Heart left ventricle (tissue), 16 donors: ENCODE data around the gene HYAL2. TPM values are rescaled to one million over a fixed set of nuclear protein-coding genes. Genes with fewer than 3 reads are reported as not detected.

Experiments used
- ATAC-seq, 4 donors: fragments of 200-7000 bp; cut with Tn5 transposase; one replicate each; pipeline ENCODE4 v1.9.1; 2020 to 2022; ENCODE audit warnings: moderate library complexity in 4 of 4, mild to moderate bottlenecking in 3 of 4, moderate number of reproducible peaks in 1 of 4
- DNase-seq, 5 donors: peaks; one replicate each; pipeline ENCODE4 v3.0.0-alpha.2; 2020
- H3K27ac ChIP-seq, 12 donors: fragments of 200-600 bp; sonication (generic) in 4 of 12; one replicate each; pipeline versions ENCODE4 v1.5.0 to v1.8.0; 2016 to 2022; ENCODE audit warnings: mild to moderate bottlenecking in 2 of 12
- H3K27me3 ChIP-seq, 9 donors: fragments of 200-600 bp; sonication (generic) in 2 of 9; one replicate each; pipeline versions ENCODE4 v1.5.1 to v1.8.0; 2016 to 2022; ENCODE audit warnings: mild to moderate bottlenecking in 3 of 9
- H3K36me3 ChIP-seq, 9 donors: fragments of 200-600 bp; sonication (generic) in 2 of 9; one replicate each; pipeline versions ENCODE4 v1.5.0 to v1.8.0; 2018 to 2022; ENCODE audit warnings: mild to moderate bottlenecking in 2 of 9
- H3K4me1 ChIP-seq, 12 donors: fragments of 200-600 bp; sonication (generic) in 4 of 12; one replicate each; pipeline versions ENCODE4 v1.5.0 to v1.8.0; 2016 to 2022; ENCODE audit warnings: mild to moderate bottlenecking in 3 of 12
- H3K4me3 ChIP-seq, 12 donors: fragments of 200-600 bp; sonication (generic) in 4 of 12; one replicate each; pipeline versions ENCODE4 v1.5.0 to v1.8.0; 2017 to 2022; ENCODE audit warnings: mild to moderate bottlenecking in 9 of 12, moderate library complexity in 4 of 12
- H3K9me3 ChIP-seq, 12 donors: fragments of 200-600 bp; sonication (generic) in 4 of 12; one replicate each; pipeline versions ENCODE4 v1.5.0 to v1.8.0; 2016 to 2022; ENCODE audit warnings: mild to moderate bottlenecking in 1 of 12
- POLR2A ChIP-seq, 2 donors: fragments of 450-650 bp; IDR thresholded peaks; one replicate each; pipeline ENCODE4 v1.6.1; 2017; ENCODE audit warnings: antibody characterized with exemption in 2 of 2, mild to moderate bottlenecking in 2 of 2, moderate library complexity in 2 of 2
- WGBS, 4 donors: extraction: QIAGEN DNeasy Blood & Tissue Kit in 2 of 4; methylation state at CpG; one replicate each; pipeline versions ENCODE4 v1.1.5 to v1.1.7; 2013 to 2018; 5-methylcytosine and 5-hydroxymethylcytosine counted together
- intact Hi-C, 10 donors: fragments of 100-400 bp; cut with DNase I; formaldehyde crosslinking; loops; one replicate each; pipeline versions ENCODE4 v1.11.1 to v1.14.2; 2022
- polyA plus RNA-seq, 2 donors: library from polyadenylated mRNA; stranded (reverse); fragments of 200-250 nt; gene quantifications; one replicate each; pipeline ENCODE4 v1.2.3, GENCODE V29; 2013
- total RNA-seq, 9 donors: library from RNA; depleted of rRNA in 2 of 9; stranded (reverse); fragments of >200 nt in 2 of 9; fragmentation: NEBNext Ultra II Directional in 3 of 9; extraction: Animal tissue kit (Norgen Biotek cat#: 25700) in 3 of 9; gene quantifications; one replicate each; pipeline versions ENCODE4 v1.1.0 to v1.2.4, GENCODE V29; 2016 to 2023
- TF ChIP-seq, protein P1 (sequence below), 12 donors: fragments of 200-600 bp; sonication (generic) in 4 of 12; IDR thresholded peaks; one replicate each; pipeline versions ENCODE4 v1.5.0 to v1.8.0; 2018 to 2022; ENCODE audit warnings: antibody characterized with exemption in 12 of 12, mild to moderate bottlenecking in 5 of 12
- donor health status: ischemic (EF 13 %, LVEDD 7.1; RV severe dilation, severe dysfunction).
- donor health status: healthy with polysubstance abuse.
- donor health status: DM: no; HTN: yes; CAD: no.
- donor health status: DM: no; HTN: no; CAD: no.
- donor health status: ischemic (EF 25% LVEDD 6.9; RV normal size, moderate dysfunction).
- donor health status: ischemic (EF 25% LVEDD 5.7; RV mildly dilated, moderate dysfunction).
- donor health status: healthy.
- donor health status: DM: yes; HTN: yes; CAD: no.
- donor health status: ischemic (EF 35%, LVEDD 5.7; RV mildly dilated, moderate dysfunction).
- donor health status: nonischemic (EF 11% LVEDD 7.7; RV severe dilation, severe dysfunction).
- donor health status: DM: yes; HTN: yes; CAD: no.
- donor health status: PGD.
- donor health status: ischemic (EF 29% LVEDD 5.4; RV normal size, mild dysfunction).
- donor health status: nonischemic (EF 23%, LVEDD 6.1; RV moderate dilation, normal function).

Gene HYAL2
- total and polyA plus RNA-seq, 11 donors, result 24.0 to 234 (median 52.2) TPM

DNA sequence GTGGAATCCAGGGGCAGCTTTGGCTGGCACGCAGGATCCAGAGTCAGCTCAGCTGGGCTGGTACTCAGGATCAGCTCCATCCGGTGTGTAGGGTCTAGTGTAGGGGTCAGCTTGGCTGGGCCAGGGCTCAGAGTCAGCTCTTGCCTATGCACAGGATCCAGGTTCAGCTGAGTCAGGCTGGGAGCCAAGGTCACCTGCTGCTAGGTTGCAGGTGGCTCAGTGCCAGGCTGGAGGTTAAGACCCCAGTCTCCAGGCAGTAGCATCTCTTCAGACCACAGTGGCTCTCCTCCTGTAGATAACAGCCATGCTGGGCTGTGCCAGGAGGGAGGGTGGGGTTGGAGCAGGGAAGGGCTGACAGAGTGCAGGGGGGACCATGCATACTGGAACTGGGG lies 25.2 kb downstream of the HYAL2 start:
- no peak for ATAC-seq
- no peaks in the 10 kb centered on the region for H3K9me3 ChIP-seq
- WGBS, 4 donors, result 81 to 95% (median 86%) methylated on average over 2 of the region's 2 CpGs
- intact Hi-C loops, result loop anchor here in 1 of 10 donors (10.0 kb wide), 1 partner anchor 363 kb away; no protein-coding TSS in a partner anchor
- peak in 1 of 5 donors; percentile 11 for DNase-seq
- H3K27me3 ChIP-seq, result no peaks in the 10 kb centered on the region
- peaks cover 0 to 15% (median 0%) of the 10 kb centered on the region in 9 donors for H3K36me3 ChIP-seq
- H3K27ac ChIP-seq, result peak overlapping the region in 1 of 12 donors; percentile 75
- no peak overlapping the region for H3K4me3 ChIP-seq
- TF ChIP-seq, protein P1, sequence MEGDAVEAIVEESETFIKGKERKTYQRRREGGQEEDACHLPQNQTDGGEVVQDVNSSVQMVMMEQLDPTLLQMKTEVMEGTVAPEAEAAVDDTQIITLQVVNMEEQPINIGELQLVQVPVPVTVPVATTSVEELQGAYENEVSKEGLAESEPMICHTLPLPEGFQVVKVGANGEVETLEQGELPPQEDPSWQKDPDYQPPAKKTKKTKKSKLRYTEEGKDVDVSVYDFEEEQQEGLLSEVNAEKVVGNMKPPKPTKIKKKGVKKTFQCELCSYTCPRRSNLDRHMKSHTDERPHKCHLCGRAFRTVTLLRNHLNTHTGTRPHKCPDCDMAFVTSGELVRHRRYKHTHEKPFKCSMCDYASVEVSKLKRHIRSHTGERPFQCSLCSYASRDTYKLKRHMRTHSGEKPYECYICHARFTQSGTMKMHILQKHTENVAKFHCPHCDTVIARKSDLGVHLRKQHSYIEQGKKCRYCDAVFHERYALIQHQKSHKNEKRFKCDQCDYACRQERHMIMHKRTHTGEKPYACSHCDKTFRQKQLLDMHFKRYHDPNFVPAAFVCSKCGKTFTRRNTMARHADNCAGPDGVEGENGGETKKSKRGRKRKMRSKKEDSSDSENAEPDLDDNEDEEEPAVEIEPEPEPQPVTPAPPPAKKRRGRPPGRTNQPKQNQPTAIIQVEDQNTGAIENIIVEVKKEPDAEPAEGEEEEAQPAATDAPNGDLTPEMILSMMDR (IDR thresholded peaks at IDR 0.05), result no peak
- no peak for TF ChIP-seq POLR2A (IDR thresholded peaks at IDR 0.05)
- H3K4me1 ChIP-seq, result peaks cover 11 to 55% (median 43%) of the 10 kb centered on the region in 12 donors

DNA sequence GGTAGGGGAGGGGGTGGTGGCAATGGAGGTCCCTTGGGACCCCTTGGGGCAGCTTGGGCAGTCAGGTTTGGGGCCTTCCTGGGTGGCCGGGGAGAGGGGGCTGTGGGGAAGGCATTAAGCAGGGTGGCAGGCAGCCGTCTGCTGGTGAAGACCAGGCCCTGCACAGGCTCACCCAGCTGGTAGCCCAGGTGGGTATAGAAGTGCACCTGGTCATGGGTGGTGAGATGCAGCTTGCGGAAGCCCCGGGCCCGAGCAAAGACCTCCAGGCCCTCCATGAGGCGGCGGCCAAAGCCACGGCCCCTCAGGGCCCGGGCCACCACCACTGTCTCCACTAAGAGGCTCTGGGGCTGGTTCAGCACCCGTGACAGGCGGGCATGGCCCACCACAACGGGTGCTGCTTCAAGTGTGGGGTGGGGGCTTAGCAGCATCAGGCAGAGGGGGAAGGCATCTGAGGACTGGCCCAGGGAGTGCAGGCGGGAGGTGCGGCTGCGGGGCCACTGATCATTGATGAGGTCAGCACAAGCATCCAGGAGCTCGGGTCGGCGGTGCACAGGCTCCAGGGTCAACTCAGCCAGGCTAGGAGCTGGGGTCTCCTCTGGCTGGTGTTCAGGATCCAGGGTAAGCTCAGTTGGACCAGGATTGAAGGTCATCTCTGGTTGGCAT lies 25.7 kb downstream of the HYAL2 start:
- peaks cover 0 to 9% (median 0%) of the 10 kb centered on the region in 9 donors for H3K36me3 ChIP-seq
- H3K4me1 ChIP-seq, result peaks cover 11 to 50% (median 38%) of the 10 kb centered on the region in 12 donors
- H3K9me3 ChIP-seq, result no peaks in the 10 kb centered on the region
- 91 to 96% (median 94%) methylated on average over 17 to 18 of the region's 18 CpGs for WGBS, 4 donors
- H3K4me3 ChIP-seq, result no peak overlapping the region
- intact Hi-C loops, result loop anchor here in 1 of 10 donors (10.0 kb wide), 1 partner anchor 362 kb away; no protein-coding TSS in a partner anchor
- TF ChIP-seq, protein P1 (IDR thresholded peaks at IDR 0.05), result no peak
- no peak for TF ChIP-seq POLR2A (IDR thresholded peaks at IDR 0.05)
- peak in 2 of 5 donors; percentile 9 to 55 for DNase-seq
- ATAC-seq, result no peak
- no peak overlapping the region for H3K27ac ChIP-seq
- H3K27me3 ChIP-seq, result no peaks in the 10 kb centered on the region

DNA sequence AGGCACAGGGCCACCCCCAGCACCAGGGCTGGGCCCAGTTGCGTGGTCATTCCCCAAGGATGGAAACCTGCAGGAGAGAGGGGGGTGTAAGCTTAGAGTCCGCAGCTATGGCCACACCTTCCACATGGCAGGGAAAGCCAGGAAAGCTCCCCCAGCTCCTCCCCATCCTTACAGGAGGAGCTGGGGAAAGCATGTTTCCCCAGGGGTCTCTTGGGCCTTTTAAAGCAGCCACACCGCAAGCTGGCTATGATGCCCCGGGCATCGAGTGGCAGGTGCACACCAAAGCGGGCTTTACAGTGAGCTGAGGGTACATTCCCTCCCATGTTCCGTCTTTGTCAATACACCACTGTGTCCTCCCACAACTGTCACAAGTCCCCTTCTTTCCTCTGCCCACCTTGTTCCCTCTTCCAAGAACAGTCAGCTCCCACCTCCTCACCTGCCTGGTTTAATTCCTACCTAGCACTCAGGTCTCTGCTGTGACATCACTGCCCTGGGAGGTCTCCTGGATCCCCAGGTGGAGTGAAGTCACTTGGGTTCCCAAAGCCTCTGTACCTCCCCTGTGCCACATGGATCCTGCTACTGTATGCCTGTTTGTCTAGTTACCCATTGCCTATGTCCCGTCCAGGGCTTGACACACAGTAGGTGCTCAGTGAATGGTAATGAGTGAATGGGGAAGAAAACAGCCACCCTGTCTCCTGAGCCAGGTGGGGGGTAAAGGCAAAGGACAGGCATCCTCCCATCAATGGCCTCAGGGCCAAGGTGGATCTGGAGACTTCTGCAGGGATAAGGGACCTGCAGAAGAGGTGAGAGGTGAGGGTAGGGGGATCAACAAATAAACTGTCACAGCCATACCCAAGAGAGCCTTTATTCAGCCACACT lies 26.8 kb downstream of the HYAL2 start:
- ATAC-seq (no peak), DNase-seq (no peak)
- Histone ChIP-seq H3K27ac (no peak overlapping the region), H3K4me1 (peaks cover 13 to 50% (median 42%) of the 10 kb centered on the region in 12 donors), H3K36me3 (peaks cover 0 to 8% (median 0%) of the 10 kb centered on the region in 9 donors), H3K4me3 (no peak overlapping the region), H3K27me3 (no peaks in the 10 kb centered on the region), H3K9me3 (no peaks in the 10 kb centered on the region)
- 84 to 93% (median 87%) methylated on average over 6 to 8 of the region's 8 CpGs for WGBS, 4 donors
- intact Hi-C loops, result loop anchor here in 1 of 10 donors (10.0 kb wide), 1 partner anchor 361 kb away; no protein-coding TSS in a partner anchor
- TF ChIP-seq POLR2A (IDR thresholded peaks at IDR 0.05), result no peak
- TF ChIP-seq, protein P1 (IDR thresholded peaks at IDR 0.05), result no peak
